ENCODE data around the gene KLHL9.

Gene KLHL9

GRCh38 chr9:21317956-21318923 lies 17.0 kb downstream of the KLHL9 start:
- DNase-seq (ENCODE audit: low spot score) (no peak), FAIRE-seq (no peak)

- no peak for DNase-seq (ENCODE audit: low spot score)
- no peak for FAIRE-seq
Measured at GRCh38 chr9:21316860-21317259, 18.3 kb downstream of the KLHL9 start.

GRCh38 chr9:21316032-21316842 lies 19.0 kb downstream of the KLHL9 start:
- DNase-seq (ENCODE audit: low spot score) (no peak), FAIRE-seq (no peak)

- DNase-seq (ENCODE audit: low spot score) (no peak), FAIRE-seq (no peak)
Measured at GRCh38 chr9:21314152-21314551, 21.1 kb downstream of the KLHL9 start.

GRCh38 chr9:21311889-21312288 lies 23.3 kb downstream of the KLHL9 start:
- FAIRE-seq (no peak), DNase-seq (ENCODE audit: low spot score) (no peak)

GRCh38 chr9:21305213-21305612 lies 30.0 kb downstream of the KLHL9 start, which contains the start of gene IFNA5:
TSS of gene IFNA5 (minus strand) at chr9:21305313. CDS start at chr9:21305256, 57 bp downstream.
- no peak for FAIRE-seq
- DNase-seq (ENCODE audit: low spot score), result no peak

GRCh38 chr9:21295992-21296391 lies 39.2 kb downstream of the KLHL9 start:
- DNase-seq (ENCODE audit: low spot score), result no peak
- FAIRE-seq, result no peak

- FAIRE-seq (no peak), DNase-seq (ENCODE audit: low spot score) (no peak)
Measured at GRCh38 chr9:21294904-21295538, 40.2 kb downstream of the KLHL9 start.

GRCh38 chr9:21294364-21294774 lies 40.8 kb downstream of the KLHL9 start:
- FAIRE-seq (no peak), DNase-seq (ENCODE audit: low spot score) (peak; percentile 75)

- DNase-seq (ENCODE audit: low spot score), result no peak
- FAIRE-seq, result no peak
Measured at GRCh38 chr9:21289848-21290247, 45.4 kb downstream of the KLHL9 start.

- no peak for FAIRE-seq
- DNase-seq (ENCODE audit: low spot score), result no peak
Measured at GRCh38 chr9:21287280-21287679, 47.9 kb downstream of the KLHL9 start.

GRCh38 chr9:21286659-21287058 lies 48.5 kb downstream of the KLHL9 start:
- DNase-seq (ENCODE audit: low spot score) (no peak), FAIRE-seq (no peak)

- FAIRE-seq, result no peak
- no peak for DNase-seq (ENCODE audit: low spot score)
Measured at GRCh38 chr9:21286099-21286498, 49.1 kb downstream of the KLHL9 start.

GRCh38 chr9:21281275-21281674 lies 53.9 kb downstream of the KLHL9 start:
- FAIRE-seq, result no peak
- DNase-seq (ENCODE audit: low spot score), result no peak
